ENCODE data around the gene PTPRD. TPM values are rescaled to one million over a fixed set of nuclear protein-coding genes. Genes with fewer than 3 reads are reported as not detected.

The PTPRD gene
- total RNA-seq, 1 experiment from 2014 or later = 0.02 TPM

GRCh38 chr9:8571643-8572042, 2041.2 kb downstream of the PTPRD start:
- Histone ChIP-seq H3K4me3 (replicated peaks in 1 of 2; ENCODE audit: low read depth in 1 of 2, low read length in 2 of 2) (no peak overlapping the region), H3K27me3 (ENCODE audit: insufficient read depth, low read length) (no peaks in the 10 kb centered on the region), H3K9ac (ENCODE audit: low read length) (no peak overlapping the region), H3K27ac (ENCODE audit: low read depth, low read length) (no peak overlapping the region), H2AFZ (ENCODE audit: low read depth, low read length, poor library complexity, severe bottlenecking) (no peak overlapping the region), H3K4me1 (ENCODE audit: control insufficient read depth in 1 of 2, insufficient read depth in 2 of 2, low read length in 2 of 2) (no peaks in the 10 kb centered on the region), H3K4me2 (ENCODE audit: low read length) (no peak overlapping the region), H3K9me2 (ENCODE audit: insufficient read depth) (no peaks in the 10 kb centered on the region), H3K36me3 (ENCODE audit: control insufficient read depth in 1 of 2, insufficient read depth in 2 of 2, low read length in 2 of 2) (no peaks in the 10 kb centered on the region), H3K9me3 (ENCODE audit: control insufficient read depth in 1 of 2, insufficient read depth in 1 of 2, low read depth in 1 of 2, low read length in 2 of 2) (peaks cover 7 to 20% of the 10 kb centered on the region in 2 experiments; a peak in 2 of 4 replicates), H3K79me2 (ENCODE audit: insufficient read depth, low read length) (no peaks in the 10 kb centered on the region), H4K20me1 (ENCODE audit: insufficient read depth) (no peaks in the 10 kb centered on the region)
- TF ChIP-seq TCF7L2 (IDR thresholded peaks at IDR 0.05; ENCODE audit: borderline replicate concordance, extremely low read depth, insufficient read depth, insufficient read length) (no peak), POLR2A (IDR thresholded peaks at IDR 0.05; ENCODE audit: borderline replicate concordance, extremely low read depth, insufficient read depth, insufficient read length) (no peak), ZBTB33 (IDR thresholded peaks at IDR 0.05; ENCODE audit: extremely low read depth, insufficient replicate concordance, low read length) (no peak), RAD21 (IDR thresholded peaks at IDR 0.05; ENCODE audit: low read depth) (no peak), EZH2 (IDR thresholded peaks at IDR 0.05) (no peak), SP1 (IDR thresholded peaks at IDR 0.05; ENCODE audit: low read depth) (no peak), SRF (IDR thresholded peaks at IDR 0.05; ENCODE audit: low read depth) (no peak), JUND (IDR thresholded peaks at IDR 0.05) (no peak), CBX3 (IDR thresholded peaks at IDR 0.05; ENCODE audit: low read depth) (no peak), ZFX (IDR thresholded peaks at IDR 0.05) (no peak)
- TF ChIP-seq, protein P1, sequence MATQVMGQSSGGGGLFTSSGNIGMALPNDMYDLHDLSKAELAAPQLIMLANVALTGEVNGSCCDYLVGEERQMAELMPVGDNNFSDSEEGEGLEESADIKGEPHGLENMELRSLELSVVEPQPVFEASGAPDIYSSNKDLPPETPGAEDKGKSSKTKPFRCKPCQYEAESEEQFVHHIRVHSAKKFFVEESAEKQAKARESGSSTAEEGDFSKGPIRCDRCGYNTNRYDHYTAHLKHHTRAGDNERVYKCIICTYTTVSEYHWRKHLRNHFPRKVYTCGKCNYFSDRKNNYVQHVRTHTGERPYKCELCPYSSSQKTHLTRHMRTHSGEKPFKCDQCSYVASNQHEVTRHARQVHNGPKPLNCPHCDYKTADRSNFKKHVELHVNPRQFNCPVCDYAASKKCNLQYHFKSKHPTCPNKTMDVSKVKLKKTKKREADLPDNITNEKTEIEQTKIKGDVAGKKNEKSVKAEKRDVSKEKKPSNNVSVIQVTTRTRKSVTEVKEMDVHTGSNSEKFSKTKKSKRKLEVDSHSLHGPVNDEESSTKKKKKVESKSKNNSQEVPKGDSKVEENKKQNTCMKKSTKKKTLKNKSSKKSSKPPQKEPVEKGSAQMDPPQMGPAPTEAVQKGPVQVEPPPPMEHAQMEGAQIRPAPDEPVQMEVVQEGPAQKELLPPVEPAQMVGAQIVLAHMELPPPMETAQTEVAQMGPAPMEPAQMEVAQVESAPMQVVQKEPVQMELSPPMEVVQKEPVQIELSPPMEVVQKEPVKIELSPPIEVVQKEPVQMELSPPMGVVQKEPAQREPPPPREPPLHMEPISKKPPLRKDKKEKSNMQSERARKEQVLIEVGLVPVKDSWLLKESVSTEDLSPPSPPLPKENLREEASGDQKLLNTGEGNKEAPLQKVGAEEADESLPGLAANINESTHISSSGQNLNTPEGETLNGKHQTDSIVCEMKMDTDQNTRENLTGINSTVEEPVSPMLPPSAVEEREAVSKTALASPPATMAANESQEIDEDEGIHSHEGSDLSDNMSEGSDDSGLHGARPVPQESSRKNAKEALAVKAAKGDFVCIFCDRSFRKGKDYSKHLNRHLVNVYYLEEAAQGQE (IDR thresholded peaks at IDR 0.05; ENCODE audit: low read depth) = no peak
- intact Hi-C loops (cut with micrococcal nuclease) = no loop called here
- ChIA-PET POLR2A (no interaction called here), RAD21 (ENCODE audit: low non-redundant PET in 1 of 2, low total read pairs in 2 of 2, uncharacterized antibody in 2 of 2, unreplicated experiment in 2 of 2) (no interaction called here), CTCF (no interaction called here)
- no peak for ATAC-seq
- BruUV-seq (replicated peaks) = no TSS peak
- no peak for DNase-seq (ENCODE audit: low read depth, low spot score)
